Endothelial cell of umbilical vein (primary cell): ENCODE results near the gene CCSER1. TPM values are rescaled to one million over a fixed set of nuclear protein-coding genes. Genes with fewer than 3 reads are reported as not detected.

ENCODE experiments used
- BruUV-seq: library from RNA; stranded (reverse); fragments of 400-500 nt; replicated peaks from 2 replicates; lab custom pipeline; 2021; lab: Mats Ljungman, UMichigan
- CTCF ChIA-PET: fragments of 300-600, 350-600 bp; sonication (Branson Sonifier 250); formaldehyde crosslinking; loops from one replicate; lab custom pipeline; 2021; ENCODE audit warnings: antibody characterized with exemption, inconsistent platforms; lab: Charles Lee
- POLR2A ChIA-PET: fragments of 300-600, 350-600 bp; sonication (Branson Sonifier 250); formaldehyde crosslinking; loops from one replicate; lab custom pipeline; 2021; ENCODE audit warnings: antibody characterized with exemption, inconsistent platforms; lab: Charles Lee
- DNase-seq: peaks from one replicate; pipeline ENCODE4 v3.0.0-alpha.2; 2011; ENCODE audit warnings: low read depth, low spot score
- FAIRE-seq: peaks from 2 replicates; lab custom pipeline; 2011; peaks lifted over from hg19 to GRCh38; lab: Jason Lieb, UNC
- H2AFZ ChIP-seq: 2 replicates; pipeline ENCODE4 v1.6.0; 2012; ENCODE audit warnings: low read depth, low read length, control low read depth, inconsistent platforms
- H3K27ac ChIP-seq: 2 replicates; pipeline ENCODE4 v1.5.1; 2011; ENCODE audit warnings: low read depth, mild to moderate bottlenecking, control low read depth, low read length, moderate library complexity; ENCODE audit not compliant: insufficient read depth
- H3K27me3 ChIP-seq, 2 experiments: 2 replicates each; pipeline versions ENCODE4 v1.6.0 to v1.6.1; 2011; ENCODE audit warnings: low read length in 2 of 2, mixed read lengths in 1 of 2; ENCODE audit not compliant: control insufficient read depth in 2 of 2, insufficient read depth in 2 of 2
- H3K36me3 ChIP-seq, 2 experiments: 2 replicates in 1 of 2; 3 replicates in 1 of 2; pipeline ENCODE4 v1.5.1; 2011; ENCODE audit warnings: low read length in 2 of 2, mild to moderate bottlenecking in 1 of 2, moderate library complexity in 1 of 2; ENCODE audit not compliant: control insufficient read depth in 2 of 2, insufficient read depth in 2 of 2; ENCODE audit errors: extremely low read depth in 1 of 2
- H3K4me1 ChIP-seq: 3 replicates; pipeline ENCODE4 v1.5.1; 2011; ENCODE audit warnings: mild to moderate bottlenecking, low read length; ENCODE audit not compliant: control insufficient read depth, insufficient read depth; ENCODE audit errors: extremely low read depth
- H3K4me2 ChIP-seq: 2 replicates; pipeline ENCODE4 v1.6.1; 2011; ENCODE audit warnings: low read length, control low read depth, mixed read lengths; ENCODE audit not compliant: insufficient read depth
- H3K4me3 ChIP-seq, 3 experiments: fragments of 200-600 bp in 1 of 3; sonication (generic), shearing (Covaris generic) in 1 of 3; replicated peaks in 1 of 3; 2 replicates each; pipeline ENCODE4 v1.5.1; 2011 to 2016; ENCODE audit warnings: control low read depth in 3 of 3, low read length in 3 of 3, mild to moderate bottlenecking in 2 of 3, inconsistent platforms in 1 of 3, low read depth in 1 of 3, moderate library complexity in 1 of 3; ENCODE audit not compliant: insufficient read depth in 1 of 3
- H3K79me2 ChIP-seq: 2 replicates; pipeline ENCODE4 v1.6.0; 2012; ENCODE audit warnings: low read length, inconsistent platforms; ENCODE audit not compliant: control insufficient read depth, insufficient read depth
- H3K9ac ChIP-seq: replicated peaks from 2 replicates; pipeline ENCODE3; 2011; ENCODE audit warnings: low read length, control low read depth; ENCODE audit not compliant: insufficient read depth; ENCODE audit errors: extremely low read depth
- H3K9me1 ChIP-seq: replicated peaks from 3 replicates; pipeline ENCODE4 v1.6.0; 2011; ENCODE audit warnings: mild to moderate bottlenecking, low read length; ENCODE audit not compliant: control insufficient read depth, insufficient read depth; ENCODE audit errors: extremely low read depth
- H3K9me3 ChIP-seq: replicated peaks from 2 replicates; pipeline ENCODE4 v1.5.1; 2012; ENCODE audit warnings: low read length, inconsistent platforms; ENCODE audit not compliant: control insufficient read depth, insufficient read depth
- H4K20me1 ChIP-seq: replicated peaks from 2 replicates; pipeline ENCODE3; 2011; ENCODE audit warnings: mild to moderate bottlenecking, low read length; ENCODE audit not compliant: control insufficient read depth, insufficient read depth; ENCODE audit errors: extremely low read depth
- EZH2 ChIP-seq: IDR thresholded peaks from 2 replicates; pipeline ENCODE4 v1.6.1; 2012; ENCODE audit warnings: borderline replicate concordance, low read depth, mild to moderate bottlenecking, moderate library complexity, low read length, inconsistent platforms; ENCODE audit not compliant: severe bottlenecking
- FOS ChIP-seq: IDR thresholded peaks from 2 replicates; pipeline ENCODE4 v1.6.1; 2011; ENCODE audit warnings: mild to moderate bottlenecking, low read length, moderate library complexity, borderline replicate concordance; ENCODE audit not compliant: insufficient read depth
- GATA2 ChIP-seq: IDR thresholded peaks from 2 replicates; pipeline ENCODE4 v1.7.0; 2011; ENCODE audit warnings: low read depth, mild to moderate bottlenecking, moderate library complexity, mixed read lengths, low read length; ENCODE audit not compliant: insufficient read length, insufficient read depth
- JUN ChIP-seq: IDR thresholded peaks from 2 replicates; pipeline ENCODE4 v1.6.1; 2011; ENCODE audit warnings: borderline replicate concordance, low read depth; ENCODE audit not compliant: insufficient read length, insufficient read depth
- MYC ChIP-seq: IDR thresholded peaks from one replicate; pipeline ENCODE4 v1.6.1; 2011; ENCODE audit warnings: mild to moderate bottlenecking, low read depth, low read length
- POLR2A ChIP-seq: IDR thresholded peaks from 2 replicates; pipeline ENCODE4 v1.6.1; 2012; ENCODE audit warnings: low read depth, mild to moderate bottlenecking, control low read depth, low read length
- POLR2AphosphoS5 ChIP-seq: IDR thresholded peaks from 2 replicates; pipeline ENCODE4 v1.6.1; 2012; ENCODE audit warnings: low read depth, mild to moderate bottlenecking, control low read depth, low read length, moderate library complexity; ENCODE audit not compliant: insufficient read depth
- dilution Hi-C: fragments of 300-500 bp; cut with MboI; formaldehyde crosslinking; loops from one replicate; pipeline ENCODE4 v1.15.0; 2019; ENCODE audit warnings: low sequenced_read_pairs; ENCODE audit not compliant: extremely low pct_ligation_motif_present
- intact Hi-C: fragments of 100-400 bp; cut with micrococcal nuclease; formaldehyde crosslinking; loops from one replicate; pipeline ENCODE4 v1.10.0; 2022
- polyA plus RNA-seq, 4 experiments: library from polyadenylated mRNA; depleted of rRNA in 3 of 4; stranded (reverse) in 3 of 4; unstranded in 1 of 4; fragments of >200 nt; gene quantifications; 2 replicates each; pipeline versions ENCODE4 v1.2.1 to v1.2.3, GENCODE V29; 2011 to 2012; ENCODE audit warnings: missing spikeins in 1 of 4
- total RNA-seq: library from RNA; stranded (reverse); gene quantifications from 2 replicates; pipeline ENCODE4 v1.2.3, GENCODE V29; 2021
- TF ChIP-seq, protein P1 (sequence below), 2 donors: IDR thresholded peaks; 1 replicate in 1 of 2; 2 replicates in 1 of 2; pipeline ENCODE4 v1.5.1; 2011; ENCODE audit warnings: low read length in 2 of 2, mild to moderate bottlenecking in 2 of 2, moderate library complexity in 2 of 2, control low read depth in 1 of 2, inconsistent platforms in 1 of 2, low read depth in 1 of 2; ENCODE audit not compliant: insufficient read depth in 1 of 2; ENCODE audit errors: extremely low read depth in 1 of 2
- TF ChIP-seq, protein P2 (sequence below): IDR thresholded peaks from 2 replicates; pipeline ENCODE4 v1.6.1; 2011; ENCODE audit not compliant: insufficient read depth, insufficient read length

CCSER1 gene
- total and polyA plus RNA-seq, 2 donors (not counting 3 experiments of a cell fraction or from before 2014, with no cell fraction given): 0.11 to 1.8 TPM

DNA sequence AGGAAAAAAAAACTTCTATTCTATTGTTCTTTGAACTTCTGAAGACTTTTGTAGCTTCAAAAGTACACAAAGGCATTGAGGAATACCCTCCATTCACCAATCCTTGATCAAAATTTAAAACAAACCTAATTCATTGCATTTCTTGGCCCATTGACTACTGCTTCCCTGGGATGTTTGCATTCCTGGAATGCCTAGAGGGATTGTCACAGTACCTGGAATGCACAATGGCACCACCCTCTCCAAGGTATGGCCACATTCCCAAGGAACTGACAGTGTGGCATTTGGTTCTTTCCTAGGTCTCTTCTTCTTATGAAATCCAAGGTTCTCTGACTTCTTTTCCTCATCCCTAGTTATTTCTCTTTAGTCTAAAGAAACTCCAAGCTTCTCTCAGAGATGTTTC, 600.7 kb downstream of the CCSER1 start:
- H3K9me1 ChIP-seq: no peaks in the 10 kb centered on the region
- H3K4me2 ChIP-seq: no peak overlapping the region
- H3K79me2 ChIP-seq: no peaks in the 10 kb centered on the region
- no TSS peak for BruUV-seq
- H2AFZ ChIP-seq: no peak overlapping the region
- no peaks in the 10 kb centered on the region for H3K36me3 ChIP-seq
- no peak overlapping the region for H3K9ac ChIP-seq
- dilution Hi-C loops (no loop called here), intact Hi-C loops (no loop called here)
- ChIA-PET CTCF (no interaction called here), POLR2A (no interaction called here)
- H3K27me3 ChIP-seq: no peaks in the 10 kb centered on the region
- H3K27ac ChIP-seq: no peak overlapping the region
- no peaks in the 10 kb centered on the region for H3K9me3 ChIP-seq
- H3K4me3 ChIP-seq: no peak overlapping the region
- no peak for DNase-seq
- TF ChIP-seq, protein P1, sequence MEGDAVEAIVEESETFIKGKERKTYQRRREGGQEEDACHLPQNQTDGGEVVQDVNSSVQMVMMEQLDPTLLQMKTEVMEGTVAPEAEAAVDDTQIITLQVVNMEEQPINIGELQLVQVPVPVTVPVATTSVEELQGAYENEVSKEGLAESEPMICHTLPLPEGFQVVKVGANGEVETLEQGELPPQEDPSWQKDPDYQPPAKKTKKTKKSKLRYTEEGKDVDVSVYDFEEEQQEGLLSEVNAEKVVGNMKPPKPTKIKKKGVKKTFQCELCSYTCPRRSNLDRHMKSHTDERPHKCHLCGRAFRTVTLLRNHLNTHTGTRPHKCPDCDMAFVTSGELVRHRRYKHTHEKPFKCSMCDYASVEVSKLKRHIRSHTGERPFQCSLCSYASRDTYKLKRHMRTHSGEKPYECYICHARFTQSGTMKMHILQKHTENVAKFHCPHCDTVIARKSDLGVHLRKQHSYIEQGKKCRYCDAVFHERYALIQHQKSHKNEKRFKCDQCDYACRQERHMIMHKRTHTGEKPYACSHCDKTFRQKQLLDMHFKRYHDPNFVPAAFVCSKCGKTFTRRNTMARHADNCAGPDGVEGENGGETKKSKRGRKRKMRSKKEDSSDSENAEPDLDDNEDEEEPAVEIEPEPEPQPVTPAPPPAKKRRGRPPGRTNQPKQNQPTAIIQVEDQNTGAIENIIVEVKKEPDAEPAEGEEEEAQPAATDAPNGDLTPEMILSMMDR (IDR thresholded peaks at IDR 0.05; ENCODE audit: extremely low read depth in 1 of 2, insufficient read depth in 1 of 2, low read depth in 1 of 2, low read length in 2 of 2): no peak
- no peak for TF ChIP-seq MYC
- no peak for TF ChIP-seq POLR2A
- no peak for TF ChIP-seq GATA2
- TF ChIP-seq EZH2: no peak
- no peak for TF ChIP-seq POLR2AphosphoS5
- no peak for TF ChIP-seq FOS
- no peak for TF ChIP-seq JUN
- TF ChIP-seq, protein P2, sequence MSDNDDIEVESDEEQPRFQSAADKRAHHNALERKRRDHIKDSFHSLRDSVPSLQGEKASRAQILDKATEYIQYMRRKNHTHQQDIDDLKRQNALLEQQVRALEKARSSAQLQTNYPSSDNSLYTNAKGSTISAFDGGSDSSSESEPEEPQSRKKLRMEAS: no peak
- FAIRE-seq: no peak
- no peaks in the 10 kb centered on the region for H3K4me1 ChIP-seq
- H4K20me1 ChIP-seq: no peaks in the 10 kb centered on the region
